ENCODE data around the gene GPC5. TPM values are rescaled to one million over a fixed set of nuclear protein-coding genes. Genes with fewer than 3 reads are reported as not detected.

The GPC5 gene
- total RNA-seq, 1 experiment from 2014 or later = 0.15 TPM

DNA sequence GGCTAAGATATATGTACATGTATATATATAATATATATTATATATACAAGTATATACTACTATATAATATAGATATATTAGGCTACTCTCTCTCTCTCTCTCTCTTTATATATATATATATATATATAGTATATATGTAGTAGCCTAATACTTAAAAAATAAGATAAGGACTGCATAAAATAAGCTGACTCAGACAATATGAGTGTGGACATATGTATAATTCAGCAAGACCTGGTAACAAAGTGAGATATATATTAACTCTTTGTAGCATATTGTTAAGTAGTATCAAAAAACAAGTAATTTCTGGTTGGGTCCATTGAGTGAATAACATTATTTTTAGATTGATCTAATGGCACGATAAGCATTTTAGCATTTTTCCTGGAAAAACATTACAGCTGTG, 509.0 kb downstream of the GPC5 start:
- TF ChIP-seq, protein P1, sequence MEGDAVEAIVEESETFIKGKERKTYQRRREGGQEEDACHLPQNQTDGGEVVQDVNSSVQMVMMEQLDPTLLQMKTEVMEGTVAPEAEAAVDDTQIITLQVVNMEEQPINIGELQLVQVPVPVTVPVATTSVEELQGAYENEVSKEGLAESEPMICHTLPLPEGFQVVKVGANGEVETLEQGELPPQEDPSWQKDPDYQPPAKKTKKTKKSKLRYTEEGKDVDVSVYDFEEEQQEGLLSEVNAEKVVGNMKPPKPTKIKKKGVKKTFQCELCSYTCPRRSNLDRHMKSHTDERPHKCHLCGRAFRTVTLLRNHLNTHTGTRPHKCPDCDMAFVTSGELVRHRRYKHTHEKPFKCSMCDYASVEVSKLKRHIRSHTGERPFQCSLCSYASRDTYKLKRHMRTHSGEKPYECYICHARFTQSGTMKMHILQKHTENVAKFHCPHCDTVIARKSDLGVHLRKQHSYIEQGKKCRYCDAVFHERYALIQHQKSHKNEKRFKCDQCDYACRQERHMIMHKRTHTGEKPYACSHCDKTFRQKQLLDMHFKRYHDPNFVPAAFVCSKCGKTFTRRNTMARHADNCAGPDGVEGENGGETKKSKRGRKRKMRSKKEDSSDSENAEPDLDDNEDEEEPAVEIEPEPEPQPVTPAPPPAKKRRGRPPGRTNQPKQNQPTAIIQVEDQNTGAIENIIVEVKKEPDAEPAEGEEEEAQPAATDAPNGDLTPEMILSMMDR (conservative IDR thresholded peaks at IDR 0.05) = no peak
- no peak overlapping the region for H2BK15ac ChIP-seq (ENCODE audit: low read depth, low read length)
- no peak overlapping the region for H2BK20ac ChIP-seq (ENCODE audit: low read depth, low read length, poor library complexity, severe bottlenecking)
- H3K4me2 ChIP-seq (ENCODE audit: insufficient read depth, insufficient read length, low read length) = no peak overlapping the region
- no peaks in the 10 kb centered on the region for H3K4me1 ChIP-seq (ENCODE audit: insufficient read depth, low read length)
- no peak overlapping the region for H2BK120ac ChIP-seq (ENCODE audit: low read depth, low read length, poor library complexity, severe bottlenecking)
- no peaks in the 10 kb centered on the region for H3K23me2 ChIP-seq (ENCODE audit: insufficient read length, low read depth, low read length, poor library complexity, severe bottlenecking)
- no peak overlapping the region for H2BK12ac ChIP-seq (ENCODE audit: insufficient read length, low read depth, low read length)
- no peak overlapping the region for H3K14ac ChIP-seq (ENCODE audit: insufficient read depth, low read length)
- Mint-ChIP-seq H3K4me1 (no peaks in the 10 kb centered on the region), H3K27me3 (ENCODE audit: low read depth) (no peaks in the 10 kb centered on the region; the same call in 1 of the 2 replicates), H3K36me3 (ENCODE audit: insufficient read depth in 1 of 3, low read depth in 3 of 3) (no peaks in the 10 kb centered on the region), H3K9me3 (no peaks in the 10 kb centered on the region; a peak in 1 of 5 replicates), H3K4me3 (no peak overlapping the region), H3K27ac (no peak overlapping the region)
- H3T11ph ChIP-seq (ENCODE audit: low read length) = no peak overlapping the region
- H2BK5ac ChIP-seq (ENCODE audit: insufficient read length, low read length) = no peak overlapping the region
- H3K4ac ChIP-seq (ENCODE audit: low read depth, low read length) = no peak overlapping the region
- H3K56ac ChIP-seq (ENCODE audit: insufficient read length, low read depth, low read length) = no peak overlapping the region
- H4K91ac ChIP-seq (ENCODE audit: insufficient read length, low read depth, low read length) = no peak overlapping the region
- H3K9me3 ChIP-seq (ENCODE audit: control insufficient read depth, low read depth, low read length) = no peaks in the 10 kb centered on the region
- no peak overlapping the region for H3K27ac ChIP-seq (ENCODE audit: insufficient read length, low read depth, low read length)
- no peak overlapping the region for H4K8ac ChIP-seq (replicated peaks; ENCODE audit: insufficient read length, low read depth, low read length)
- H3K27me3 ChIP-seq (ENCODE audit: insufficient read depth, low read length) = no peaks in the 10 kb centered on the region
- WGBS (ENCODE audit: extremely low coverage, insufficient read length, low lambda C conversion rate) = no CpG with 5 or more reads among the region's 1 CpG
- H3K9ac ChIP-seq (ENCODE audit: extremely low read depth, insufficient read length, low read length) = no peak overlapping the region
- no peak overlapping the region for H4K5ac ChIP-seq (ENCODE audit: insufficient read length, low read depth, low read length)
- no peak overlapping the region for H2AK5ac ChIP-seq (ENCODE audit: insufficient read length, low read length)
- H3K79me2 ChIP-seq (ENCODE audit: insufficient read depth, low read length) = no peaks in the 10 kb centered on the region
- no peak overlapping the region for H3K18ac ChIP-seq (ENCODE audit: insufficient read length, low read depth, low read length)
- H2AFZ ChIP-seq (ENCODE audit: low read length) = no peak overlapping the region
- no peaks in the 10 kb centered on the region for H4K20me1 ChIP-seq (ENCODE audit: control insufficient read depth, insufficient read depth, insufficient read length)
- no peaks in the 10 kb centered on the region for H3K79me1 ChIP-seq (ENCODE audit: insufficient read depth, low read depth, low read length, poor library complexity, severe bottlenecking)
- no peak overlapping the region for H3K23ac ChIP-seq (ENCODE audit: insufficient read length, low read depth, low read length)
- DNase-seq = no peak

All from H9 (cell line).